ENCODE measurements around the gene TCHP.
"Not testable (repeated sequence)": the region's sequence is repeated elsewhere in the genome, so short reads cannot be mapped to it uniquely, and the experiment has no call there.

Gene TCHP

DNA sequence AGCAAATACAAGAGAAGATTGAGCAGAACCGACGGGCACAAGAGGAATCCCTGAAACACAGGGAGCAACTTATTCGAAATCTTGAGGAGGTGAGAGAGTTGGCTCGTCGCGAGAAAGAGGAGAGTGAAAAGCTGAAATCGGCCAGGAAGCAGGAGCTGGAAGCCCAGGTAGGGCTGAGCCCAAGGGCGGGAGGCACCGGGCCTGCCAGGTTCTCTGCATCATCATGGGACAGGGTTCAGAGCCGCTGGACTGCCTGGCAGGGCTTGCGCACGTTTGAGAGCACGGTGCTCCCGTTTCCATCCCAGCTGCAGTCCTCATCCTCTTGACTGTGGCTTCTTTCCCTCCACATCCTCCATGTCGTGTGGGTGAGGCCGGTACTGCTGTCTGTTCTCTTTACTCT, 14.4 kb downstream of the TCHP start:
- no peak for DNase-seq

GRCh38 chr12:109915171-109916040, 15.3 kb downstream of the TCHP start:
- DNase-seq: no peak

DNA sequence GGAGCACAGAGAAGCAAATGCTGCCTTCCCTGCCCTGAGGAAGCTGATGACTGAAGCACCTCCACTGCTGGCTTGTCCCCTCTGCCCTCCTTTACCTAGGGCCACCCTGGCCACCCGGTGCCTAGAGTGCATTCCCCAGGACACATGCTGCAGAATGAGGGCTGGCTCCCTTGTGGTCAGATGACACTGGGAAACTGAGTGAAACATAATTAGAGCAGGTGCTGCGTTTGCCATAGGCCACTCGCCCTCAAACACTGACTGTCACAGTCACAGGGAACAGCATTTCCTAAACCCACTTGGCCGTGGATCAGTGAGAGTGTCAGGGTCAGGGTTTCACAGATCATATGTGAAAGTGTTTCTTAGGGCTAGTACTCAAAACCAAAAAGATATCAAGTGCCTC, 16.0 kb downstream of the TCHP start:
- DNase-seq: no peak

DNA sequence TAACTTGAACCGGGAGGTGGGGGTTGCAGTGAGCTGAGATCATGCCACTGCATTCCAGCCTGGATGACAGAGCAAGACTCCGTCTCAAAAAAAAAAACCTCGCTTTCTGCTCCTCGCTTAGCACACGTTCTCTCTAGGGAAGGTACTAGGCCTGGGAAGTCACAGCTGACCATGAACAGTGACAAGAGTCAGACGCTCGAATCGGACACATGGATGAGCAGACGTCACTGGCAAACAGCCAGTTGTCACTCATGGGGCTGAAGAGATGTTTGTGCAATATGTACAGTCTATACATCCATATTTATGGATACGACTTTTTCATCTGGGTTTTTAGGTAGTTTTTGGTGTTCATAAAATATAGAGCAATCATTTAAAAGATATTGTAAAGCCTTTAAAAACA, 19.4 kb downstream of the TCHP start:
- DNase-seq: peak; percentile 47

- DNase-seq: peak; percentile 29
Measured at GRCh38 chr12:109920261-109920780, 20.2 kb downstream of the TCHP start.

DNA sequence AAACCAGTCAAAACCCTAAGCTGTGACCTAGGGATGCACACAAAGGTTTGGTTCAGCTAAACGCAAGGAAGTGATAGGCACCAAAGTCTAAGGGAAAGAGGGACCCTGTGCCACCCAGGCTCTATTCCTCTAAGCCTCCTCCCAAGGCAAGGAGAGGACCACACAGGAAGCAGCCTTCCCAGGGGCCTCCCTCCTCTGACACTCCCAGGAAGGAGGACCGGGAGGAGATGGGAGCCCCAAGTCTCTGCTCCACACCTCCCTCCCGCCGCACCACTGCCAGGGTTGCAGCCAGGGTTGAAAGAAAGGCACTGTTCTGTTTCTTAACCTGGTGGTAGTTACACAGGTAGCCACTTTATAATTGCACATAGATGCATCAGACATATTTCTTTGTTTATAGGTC, 21.9 kb downstream of the TCHP start:
- no peak for DNase-seq

DNA sequence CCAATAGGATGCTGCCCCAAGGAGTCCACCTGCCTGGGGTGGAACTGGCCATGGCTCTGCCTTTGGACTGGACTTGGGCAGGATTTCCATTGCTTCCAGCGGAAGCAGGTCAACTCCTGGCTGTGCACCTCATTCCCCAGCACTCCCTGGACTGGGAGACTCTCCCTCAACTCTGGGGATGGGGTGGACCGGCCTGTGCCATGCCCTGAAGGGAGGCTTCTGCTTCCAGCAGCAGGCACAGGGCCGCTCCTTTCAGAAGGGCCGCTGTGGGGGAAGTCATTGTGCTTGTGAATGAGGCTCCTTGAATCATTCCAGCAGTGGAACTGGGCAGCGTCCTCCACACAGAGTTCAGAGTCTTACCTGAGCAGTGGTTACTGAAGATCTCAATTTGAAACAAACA, 23.0 kb downstream of the TCHP start:
- no peak for DNase-seq

- no peak for DNase-seq
Measured at GRCh38 chr12:109923481-109924245, 23.6 kb downstream of the TCHP start.

GRCh38 chr12:109925185-109925840, 25.2 kb downstream of the TCHP start:
- DNase-seq: no peak

GRCh38 chr12:109926016-109926415, 25.9 kb downstream of the TCHP start:
- no peak for DNase-seq

DNA sequence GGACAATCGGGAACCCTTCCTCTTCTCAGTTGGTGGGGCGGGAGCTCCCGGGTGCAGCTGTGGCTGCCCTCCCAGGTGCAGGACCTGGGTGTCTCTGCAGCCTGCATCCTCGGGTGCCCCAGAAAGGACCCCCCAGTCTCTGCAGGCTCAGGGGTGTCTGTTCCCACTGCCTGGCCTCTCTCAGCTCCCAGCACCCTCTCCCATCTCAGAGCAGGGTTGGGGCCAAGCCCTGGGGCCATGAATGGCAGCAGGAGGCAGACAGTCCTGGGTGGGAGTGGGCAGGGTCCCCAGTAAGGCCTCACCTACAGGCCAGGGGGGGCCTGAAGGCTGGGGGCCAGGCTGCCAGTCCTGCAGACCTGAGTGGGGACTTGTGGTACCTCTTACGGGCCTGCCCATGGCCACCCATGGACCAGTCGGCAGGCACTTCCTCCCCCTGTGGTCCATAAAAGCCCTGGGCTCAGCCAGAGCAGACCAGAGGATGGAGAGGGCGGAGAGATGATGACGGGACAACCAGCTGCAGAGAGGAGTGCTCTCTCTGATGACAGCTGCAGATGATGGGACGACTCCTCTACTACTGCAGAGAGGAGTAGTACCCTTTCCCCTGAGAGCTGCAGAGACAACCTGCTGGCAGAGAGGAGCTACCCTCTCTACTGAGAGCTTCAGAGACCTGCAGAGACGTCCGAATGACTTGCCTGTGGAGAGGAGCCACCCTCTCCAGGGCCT, 26.6 kb downstream of the TCHP start:
- no peak for DNase-seq

- DNase-seq: peak; percentile 51
Measured at GRCh38 chr12:109927622-109928021, 27.5 kb downstream of the TCHP start.

GRCh38 chr12:109928058-109928656, 28.1 kb downstream of the TCHP start:
- no peak for DNase-seq

- not testable (repeated sequence) for DNase-seq
Measured at GRCh38 chr12:109929326-109929725, 29.3 kb downstream of the TCHP start.

DNA sequence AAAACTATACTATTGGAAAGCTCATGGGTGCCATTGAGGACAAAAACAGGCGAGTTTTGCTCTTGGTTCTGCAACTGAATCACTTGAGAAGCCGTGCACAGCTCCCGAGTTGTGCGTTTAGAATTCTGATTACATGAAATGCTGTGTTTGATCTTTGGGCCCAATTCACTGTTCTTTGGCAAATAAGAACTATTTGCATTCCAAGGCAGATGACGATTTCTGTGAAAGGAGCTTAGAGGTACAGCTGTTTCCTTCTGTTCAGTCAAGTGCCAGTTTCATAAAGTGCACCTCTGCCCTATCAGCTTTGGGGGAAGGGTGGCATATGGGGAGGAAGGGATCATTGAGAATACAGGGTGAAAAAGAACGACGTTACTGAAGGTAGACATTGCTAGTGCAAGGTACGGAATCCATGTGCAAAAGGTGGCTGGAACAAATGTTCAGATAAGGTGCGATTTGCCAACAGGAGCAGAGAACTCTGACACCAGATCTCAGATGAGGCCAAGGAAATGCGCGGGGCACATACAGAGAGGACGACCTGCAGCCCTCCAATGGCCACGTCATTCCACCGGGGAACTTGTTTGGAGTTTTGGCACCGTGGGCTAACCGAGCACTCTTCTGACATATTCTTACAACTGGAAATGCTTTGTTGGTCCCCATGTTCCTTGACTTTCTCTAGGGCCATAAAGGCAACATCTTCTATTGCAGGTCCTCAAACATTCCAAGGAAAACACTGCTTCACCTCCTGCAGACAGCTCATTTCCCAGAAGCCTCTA, 30.1 kb downstream of the TCHP start:
- no peak for DNase-seq

GRCh38 chr12:109931143-109931542, 31.1 kb downstream of the TCHP start:
- DNase-seq: no peak

DNA sequence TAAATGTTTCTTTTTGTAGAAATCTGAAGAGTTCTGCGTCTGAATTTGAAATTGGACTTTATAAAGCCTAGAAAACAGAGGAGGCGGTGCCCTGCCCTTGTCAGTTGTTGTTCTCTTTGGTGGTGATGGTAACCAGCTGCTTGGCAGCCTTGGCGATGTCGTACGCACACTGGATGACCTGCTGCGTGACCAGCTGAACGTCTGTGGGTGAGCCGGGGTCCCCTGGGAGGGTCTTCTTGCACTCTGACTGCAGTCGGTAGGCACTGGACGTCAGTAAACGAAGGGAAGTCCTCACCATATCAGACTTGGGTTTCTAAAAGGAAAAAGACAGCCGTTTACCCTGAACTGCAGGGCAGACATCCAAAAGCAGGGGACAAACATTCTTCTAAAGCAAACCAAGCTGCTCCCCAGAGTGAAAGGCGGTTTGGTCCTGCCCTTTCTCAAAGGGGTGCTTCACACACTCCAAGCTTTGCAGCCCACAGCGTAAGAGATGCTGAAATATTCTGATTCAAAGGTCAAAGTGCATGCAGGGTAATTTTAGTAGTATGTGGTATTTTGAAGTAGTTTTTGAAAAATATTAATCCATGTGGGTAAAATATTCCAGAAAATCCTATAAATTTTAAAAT, 32.9 kb downstream of the TCHP start:
- DNase-seq: no peak

DNA sequence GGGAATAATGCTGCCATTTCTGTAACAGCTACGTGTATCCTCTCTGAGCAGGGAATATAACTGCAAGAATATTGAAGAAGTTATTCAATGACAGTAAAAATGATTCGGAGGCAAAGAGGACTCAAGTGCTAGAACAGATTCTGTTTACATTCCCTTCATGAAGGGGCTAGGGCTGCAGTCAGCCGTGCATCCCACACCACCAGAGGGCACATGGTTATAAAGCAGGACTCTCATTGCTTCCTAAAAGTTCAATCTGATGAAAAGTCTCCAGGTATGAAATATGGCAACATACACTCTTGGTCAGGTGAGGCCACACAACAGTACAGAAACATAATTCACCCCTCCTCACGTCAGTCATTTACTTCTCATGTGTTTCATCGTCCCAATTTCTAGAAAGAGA, 34.0 kb downstream of the TCHP start:
- DNase-seq: no peak

DNA sequence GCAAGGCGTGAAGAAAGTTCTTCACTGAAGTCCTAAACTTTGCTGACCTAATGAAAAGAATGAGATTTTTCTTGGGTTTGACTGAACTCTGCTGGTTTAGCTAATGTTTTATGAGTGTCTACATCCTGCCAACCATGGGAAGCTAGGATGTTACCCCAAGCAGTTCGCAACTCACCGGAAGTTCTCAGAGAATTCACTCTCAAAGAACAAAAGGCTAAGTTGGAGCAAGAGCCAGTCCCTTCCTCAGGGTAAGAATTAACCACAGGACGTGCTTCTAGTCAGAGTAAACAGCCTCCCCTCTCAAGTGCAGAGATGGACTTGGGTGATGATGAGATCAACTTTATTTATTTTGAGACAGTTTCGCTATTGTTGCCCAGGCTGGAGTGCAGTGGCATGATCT, 37.3 kb downstream of the TCHP start:
- no peak for DNase-seq

- DNase-seq: no peak
Measured at GRCh38 chr12:109938947-109939346, 38.9 kb downstream of the TCHP start.

DNA sequence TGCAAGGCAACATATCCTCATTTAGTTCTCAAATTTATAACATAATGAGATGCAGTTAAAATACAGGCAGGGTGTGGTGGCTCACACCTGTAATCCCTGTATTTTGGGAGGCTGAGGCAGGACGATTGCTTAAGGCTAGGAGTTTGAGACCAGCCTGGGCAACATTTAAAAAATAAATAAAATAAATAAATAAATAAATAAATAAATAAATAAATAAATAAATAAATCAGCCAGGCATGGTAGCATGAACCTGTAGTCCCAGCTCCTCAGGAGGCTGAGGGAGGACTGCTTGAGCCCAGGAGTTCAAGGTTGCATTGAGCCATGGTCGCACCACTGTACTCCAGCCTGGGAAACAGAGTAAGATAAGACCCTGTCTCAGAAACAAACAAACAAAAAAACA, 39.4 kb downstream of the TCHP start:
- no peak for DNase-seq
